Naive B cell (primary cell): ENCODE data around the gene FNDC5. TPM values are rescaled to one million over a fixed set of nuclear protein-coding genes. Genes with fewer than 3 reads are reported as not detected.

ENCODE experiments used
- ATAC-seq, 2 donors: fragments of 150-1000 bp; cut with Tn5 transposase; 2 replicates each; pipeline ENCODE4 v1.10.0; 2021; ENCODE audit warnings: low read depth in 2 of 2, mild to moderate bottlenecking in 2 of 2, moderate library complexity in 2 of 2
- DNase-seq: peaks from one replicate; pipeline ENCODE4 v3.0.0; 2022
- H3K27ac Mint-ChIP-seq, 6 donors: one replicate each; pipeline ENCODE4 v1.8.0; 2020 to 2022; ENCODE audit warnings: mild to moderate bottlenecking in 6 of 6, mixed read lengths in 6 of 6, moderate library complexity in 5 of 6, inconsistent platforms in 2 of 6
- H3K27me3 Mint-ChIP-seq, 3 donors: one replicate each; pipeline ENCODE4 v1.8.0; 2021 to 2022; ENCODE audit warnings: mixed read lengths in 3 of 3, mild to moderate bottlenecking in 1 of 3
- H3K36me3 Mint-ChIP-seq, 2 donors: one replicate each; pipeline ENCODE4 v1.8.0; 2020 to 2022; ENCODE audit warnings: mixed read lengths in 2 of 2, inconsistent platforms in 1 of 2, mild to moderate bottlenecking in 1 of 2
- H3K4me1 Mint-ChIP-seq, 3 donors: one replicate each; pipeline ENCODE4 v1.8.0; 2020 to 2022; ENCODE audit warnings: mixed read lengths in 3 of 3, inconsistent platforms in 1 of 3, mild to moderate bottlenecking in 1 of 3, moderate library complexity in 1 of 3
- H3K4me3 Mint-ChIP-seq, 8 donors: one replicate each; pipeline ENCODE4 v1.8.0; 2020 to 2022; ENCODE audit warnings: mild to moderate bottlenecking in 8 of 8, mixed read lengths in 8 of 8, moderate library complexity in 8 of 8, inconsistent platforms in 2 of 8
- H3K9me3 Mint-ChIP-seq, 7 donors: one replicate each; pipeline ENCODE4 v1.8.0; 2020 to 2022; ENCODE audit warnings: mixed read lengths in 7 of 7, mild to moderate bottlenecking in 5 of 7, inconsistent platforms in 2 of 7, moderate library complexity in 1 of 7
- polyA plus RNA-seq, 6 donors: library from polyadenylated mRNA; unstranded; fragments of 300-500 nt; fragmentation: Illumina TruSeq; gene quantifications; one replicate each; pipeline ENCODE4 v1.2.3, GENCODE V29; 2021; ENCODE audit warnings: low read depth in 6 of 6

The FNDC5 gene
- polyA plus RNA-seq, 6 donors from 2014 or later = 0.20 TPM; not detected in 5

DNA sequence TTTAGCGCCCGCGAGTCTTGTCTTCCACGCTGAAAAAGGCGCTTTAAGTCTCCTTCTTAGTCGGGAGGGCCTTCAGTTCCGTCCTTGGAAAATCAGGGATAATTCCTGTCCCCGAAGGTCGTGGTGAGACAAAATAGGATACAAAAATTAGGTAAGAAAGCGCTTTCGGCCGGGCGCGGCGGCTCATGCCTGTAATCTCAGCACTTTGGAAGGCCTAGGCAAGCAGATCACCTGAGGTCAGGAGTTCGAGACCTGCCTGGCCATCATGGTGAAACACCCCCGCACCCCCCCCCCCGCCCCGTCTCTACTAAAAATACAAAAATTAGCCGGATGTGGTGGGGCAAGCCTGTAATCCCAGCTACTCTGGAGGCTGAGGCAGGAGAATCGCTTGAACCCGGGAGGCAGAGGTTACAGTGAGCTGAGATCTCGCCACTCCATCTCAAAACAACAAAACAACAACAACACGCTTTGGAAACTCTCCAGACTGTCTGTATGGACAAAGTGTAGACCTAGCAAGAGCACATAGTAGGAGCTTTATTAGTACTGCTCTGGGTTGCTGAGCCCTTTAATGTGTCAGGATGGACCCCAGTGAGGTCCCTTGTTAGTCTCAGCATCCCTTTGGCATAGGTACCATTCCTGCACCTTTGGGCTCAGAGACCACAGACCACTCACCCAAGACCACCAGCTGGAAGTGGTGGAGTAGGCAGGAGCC is 31.3 kb upstream of the FNDC5 start:
- peaks cover 0 to 3% (median 0%) of the 10 kb centered on the region in 7 donors for H3K9me3 Mint-ChIP-seq
- no peak for ATAC-seq
- DNase-seq = no peak
- H3K27me3 Mint-ChIP-seq = peaks cover 37 to 69% (median 66%) of the 10 kb centered on the region in 3 donors
- H3K4me1 Mint-ChIP-seq = peaks cover 5 to 11% (median 5%) of the 10 kb centered on the region in 3 donors
- H3K36me3 Mint-ChIP-seq = no peaks in the 10 kb centered on the region
- peak overlapping the region; percentile 54 to 89 (median 82) for H3K4me3 Mint-ChIP-seq
- H3K27ac Mint-ChIP-seq = peak overlapping the region in 1 of 6 donors; percentile 36

DNA sequence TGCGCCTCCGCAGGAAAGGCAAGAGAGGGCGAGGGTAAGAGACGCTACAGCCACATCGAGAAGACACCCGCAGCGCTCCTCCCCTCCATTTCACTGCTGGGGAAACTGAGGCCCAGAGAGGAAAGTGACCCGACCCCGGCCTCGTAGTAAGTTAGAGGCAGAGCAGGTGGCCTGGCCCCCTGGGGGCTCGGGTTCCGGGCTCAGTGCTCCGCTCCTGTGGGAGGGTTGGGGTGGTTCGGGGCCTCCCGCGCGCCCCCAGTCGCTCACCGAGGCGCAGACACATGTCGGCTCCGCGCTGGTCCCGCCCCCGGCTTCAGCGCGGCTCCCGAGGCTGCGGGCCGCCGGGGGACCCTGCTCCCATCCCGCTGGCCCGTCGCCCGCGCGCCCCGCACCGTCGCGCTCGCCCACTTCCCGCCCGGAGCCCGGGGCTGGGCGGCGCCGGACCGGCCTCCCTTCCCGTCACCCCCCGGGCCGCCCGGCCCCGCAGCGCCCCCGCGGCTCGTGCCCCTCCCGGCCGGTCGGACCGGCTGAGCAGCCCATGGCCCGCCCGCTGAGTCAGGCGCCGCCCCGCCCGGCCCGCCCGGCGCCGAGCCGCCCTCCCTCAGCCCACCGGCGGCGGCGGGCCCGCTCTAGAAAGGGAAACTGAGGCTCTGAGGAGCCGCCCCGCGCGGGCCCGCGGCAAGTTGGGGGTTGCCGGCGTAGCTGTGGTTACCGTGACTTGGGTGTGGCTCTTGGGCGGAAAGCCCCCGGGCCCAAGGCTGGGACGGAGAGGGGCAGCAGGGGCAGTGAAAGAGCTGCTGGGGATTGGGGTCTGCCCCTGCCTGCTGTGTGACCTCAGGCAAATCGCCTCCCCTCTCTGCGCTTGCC is 30.5 kb upstream of the FNDC5 start, which contains the start of gene TMEM54:
TSS of gene TMEM54 (minus strand) at position 434 of the 867 bp plus-strand sequence. CDS start at position 283, 151 bp downstream.
- Mint-ChIP-seq H3K27ac (peak within 1 kb of the TSS in 1 of 6 donors; percentile 36), H3K4me3 (peak within 1 kb of the TSS; percentile 54 to 89 (median 82)), H3K36me3 (no peaks in the 10 kb centered on the region), H3K4me1 (peaks cover 5 to 11% (median 5%) of the 10 kb centered on the region in 3 donors), H3K27me3 (peaks cover 45 to 77% (median 74%) of the 10 kb centered on the region in 3 donors), H3K9me3 (peaks cover 0 to 3% (median 0%) of the 10 kb centered on the region in 7 donors)
- ATAC-seq = peak; percentile 70 to 71
- no peak for DNase-seq

GRCh38 chr1:32900371-32900955 is 29.8 kb upstream of the FNDC5 start:
- Mint-ChIP-seq H3K36me3 (no peaks in the 10 kb centered on the region), H3K4me1 (peaks cover 5 to 11% (median 5%) of the 10 kb centered on the region in 3 donors), H3K27me3 (peaks cover 48 to 84% (median 81%) of the 10 kb centered on the region in 3 donors), H3K27ac (no peak overlapping the region), H3K9me3 (peaks cover 0 to 3% (median 0%) of the 10 kb centered on the region in 7 donors), H3K4me3 (peak overlapping the region; percentile 47 to 86 (median 81))
- DNase-seq = no peak
- ATAC-seq = no peak

DNA sequence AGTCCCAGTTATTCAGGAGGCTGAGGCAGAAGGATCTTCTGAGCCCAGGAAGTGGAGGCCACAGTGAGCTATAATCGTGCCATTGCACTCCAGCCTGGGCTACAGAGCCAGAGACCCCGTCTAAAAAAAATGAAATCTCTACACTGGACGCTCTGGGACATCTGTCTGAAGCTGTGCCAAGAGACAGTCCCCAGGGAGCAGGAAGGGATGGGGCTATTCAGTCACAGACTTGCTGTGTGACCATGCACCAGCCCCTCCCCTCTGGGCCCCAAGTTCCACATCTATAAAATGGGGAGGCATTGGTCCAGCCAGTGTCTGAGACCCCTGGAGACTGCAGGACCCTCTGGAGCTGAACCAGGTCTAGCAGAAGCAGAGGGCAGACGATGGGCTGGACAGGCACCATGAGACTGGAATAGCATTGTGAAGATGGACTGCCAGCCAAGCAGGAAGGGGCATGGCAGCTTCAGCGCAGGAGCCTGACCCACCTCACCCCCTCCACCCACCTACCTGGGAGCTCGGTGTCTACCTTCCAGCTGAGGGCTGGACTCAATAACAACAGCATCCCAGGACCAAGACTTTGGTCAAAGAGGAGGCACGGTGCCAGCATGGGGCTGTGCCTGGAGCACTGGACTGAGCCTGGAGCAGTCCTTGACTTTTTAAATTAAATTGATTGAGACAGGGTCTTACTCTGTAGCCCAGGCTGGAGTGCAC is 29.0 kb upstream of the FNDC5 start:
- Mint-ChIP-seq H3K27ac (no peak overlapping the region), H3K36me3 (no peaks in the 10 kb centered on the region), H3K27me3 (peaks cover 48 to 91% (median 75%) of the 10 kb centered on the region in 3 donors), H3K4me1 (peaks cover 5 to 11% (median 5%) of the 10 kb centered on the region in 3 donors), H3K4me3 (peak overlapping the region in 5 of 8 donors; percentile 8 to 38 (median 16)), H3K9me3 (peaks cover 0 to 3% (median 0%) of the 10 kb centered on the region in 7 donors)
- ATAC-seq = no peak
- DNase-seq = no peak

- peaks cover 5 to 12% (median 5%) of the 10 kb centered on the region in 3 donors for H3K4me1 Mint-ChIP-seq
- ATAC-seq (no peak), DNase-seq (no peak)
- H3K36me3 Mint-ChIP-seq = no peaks in the 10 kb centered on the region
- peak overlapping the region in 2 of 8 donors; percentile 16 to 33 for H3K4me3 Mint-ChIP-seq
- peak overlapping the region in 1 of 6 donors; percentile 54 for H3K27ac Mint-ChIP-seq
- H3K9me3 Mint-ChIP-seq = peaks cover 0 to 3% (median 0%) of the 10 kb centered on the region in 7 donors
- peaks cover 48 to 90% (median 68%) of the 10 kb centered on the region in 3 donors for H3K27me3 Mint-ChIP-seq
Observed at GRCh38 chr1:32898958-32899357, 28.2 kb upstream of the FNDC5 start.

DNA sequence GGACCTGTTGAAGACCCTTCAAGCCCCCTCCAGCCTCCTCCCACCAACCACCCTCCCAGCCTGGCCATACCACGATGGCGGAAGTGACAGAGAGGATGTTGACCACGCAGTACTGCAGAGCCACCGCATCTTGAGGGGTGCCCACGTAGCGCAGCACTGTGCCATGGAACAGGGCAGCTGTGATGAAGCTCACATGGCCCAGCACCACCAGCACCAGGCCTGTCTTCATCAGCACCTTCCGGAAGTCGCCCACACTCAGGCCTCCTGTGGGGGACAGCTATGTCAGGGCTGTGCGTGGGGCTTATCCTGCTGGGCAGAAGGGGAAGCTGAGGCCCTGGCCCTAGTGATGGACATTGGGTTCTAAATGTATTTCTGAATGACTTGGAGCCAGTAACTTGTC is 27.3 kb upstream of the FNDC5 start:
- ATAC-seq (no peak), DNase-seq (no peak)
- Mint-ChIP-seq H3K27me3 (peaks cover 45 to 93% (median 70%) of the 10 kb centered on the region in 3 donors), H3K4me1 (peaks cover 9 to 16% (median 13%) of the 10 kb centered on the region in 3 donors), H3K36me3 (no peaks in the 10 kb centered on the region), H3K9me3 (peaks cover 0 to 3% (median 0%) of the 10 kb centered on the region in 7 donors), H3K4me3 (no peak overlapping the region), H3K27ac (no peak overlapping the region)

- no peak for DNase-seq
- no peak for ATAC-seq
- peak overlapping the region in 2 of 6 donors; percentile 44 to 51 for H3K27ac Mint-ChIP-seq
- H3K36me3 Mint-ChIP-seq = peaks cover 0 to 4% of the 10 kb centered on the region in 2 donors
- H3K4me1 Mint-ChIP-seq = peaks cover 11 to 21% (median 17%) of the 10 kb centered on the region in 3 donors
- peaks cover 42 to 93% (median 70%) of the 10 kb centered on the region in 3 donors for H3K27me3 Mint-ChIP-seq
- H3K4me3 Mint-ChIP-seq = peak overlapping the region in 2 of 8 donors; percentile 14 to 29
- peaks cover 0 to 3% (median 2%) of the 10 kb centered on the region in 7 donors for H3K9me3 Mint-ChIP-seq
Observed at GRCh38 chr1:32897082-32898049, 26.7 kb upstream of the FNDC5 start.

GRCh38 chr1:32896451-32896850 is 25.7 kb upstream of the FNDC5 start:
- H3K27me3 Mint-ChIP-seq = peaks cover 46 to 93% (median 70%) of the 10 kb centered on the region in 3 donors
- peaks cover 14 to 23% (median 20%) of the 10 kb centered on the region in 3 donors for H3K4me1 Mint-ChIP-seq
- ATAC-seq = no peak
- H3K4me3 Mint-ChIP-seq = no peak overlapping the region
- no peak for DNase-seq
- peaks cover 0 to 10% of the 10 kb centered on the region in 2 donors for H3K36me3 Mint-ChIP-seq
- peak overlapping the region in 1 of 6 donors; percentile 15 for H3K27ac Mint-ChIP-seq
- H3K9me3 Mint-ChIP-seq = peaks cover 0 to 6% (median 3%) of the 10 kb centered on the region in 7 donors

DNA sequence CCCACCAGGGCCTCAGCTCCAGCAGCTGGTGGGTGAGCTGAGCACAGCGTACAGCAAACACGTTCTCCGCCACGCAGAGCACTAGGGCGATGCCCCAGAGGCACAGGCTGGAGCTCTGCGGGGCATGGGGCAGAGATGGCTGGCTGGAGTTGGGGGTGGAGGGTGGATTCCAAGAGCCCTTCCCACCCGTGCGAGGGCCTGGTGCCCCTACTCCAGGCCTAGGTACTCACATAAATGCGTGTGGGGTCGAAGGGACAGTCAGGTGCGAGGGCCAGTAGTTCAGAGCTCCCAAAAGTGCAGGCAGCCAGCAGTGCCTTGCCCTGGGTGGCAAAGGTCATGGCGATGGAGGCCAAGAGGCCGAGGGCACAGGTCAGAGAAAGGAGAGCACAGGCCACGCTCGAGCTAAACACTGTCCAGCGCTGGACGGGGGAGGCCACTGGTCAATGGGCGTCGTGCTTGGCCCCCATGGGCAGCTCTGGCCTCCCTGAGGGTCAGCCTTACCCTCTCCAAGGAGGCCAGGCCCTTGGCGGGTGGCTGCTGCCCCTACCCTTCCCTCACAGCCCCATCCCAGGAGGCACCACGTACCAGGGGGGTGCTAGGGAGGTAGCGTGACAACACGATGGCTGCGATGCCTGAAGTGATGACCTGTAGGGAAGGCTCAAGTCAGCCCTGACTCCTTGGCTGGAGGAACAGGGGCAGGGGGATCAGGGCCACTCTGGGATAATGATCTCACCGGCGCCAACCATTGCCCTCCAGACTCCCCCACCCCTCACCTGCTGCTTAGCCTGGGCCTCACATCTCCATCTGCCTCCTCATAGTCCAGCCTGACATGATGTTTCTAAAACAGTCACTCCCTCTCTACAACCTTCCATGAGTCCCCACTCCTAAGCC is 24.9 kb upstream of the FNDC5 start:
- peaks cover 0 to 10% of the 10 kb centered on the region in 2 donors for H3K36me3 Mint-ChIP-seq
- H3K9me3 Mint-ChIP-seq = peaks cover 0 to 6% (median 3%) of the 10 kb centered on the region in 7 donors
- DNase-seq (no peak), ATAC-seq (no peak)
- no peak overlapping the region for H3K27ac Mint-ChIP-seq
- H3K4me1 Mint-ChIP-seq = peaks cover 14 to 19% (median 16%) of the 10 kb centered on the region in 3 donors
- peaks cover 46 to 97% (median 75%) of the 10 kb centered on the region in 3 donors for H3K27me3 Mint-ChIP-seq
- H3K4me3 Mint-ChIP-seq = peak overlapping the region in 1 of 8 donors; percentile 35

- H3K27ac Mint-ChIP-seq = no peak overlapping the region
Observed at GRCh38 chr1:32894681-32895080, 24.0 kb upstream of the FNDC5 start.

More at GRCh38 chr1:32894681-32895080, 24.0 kb upstream of the FNDC5 start:
- Mint-ChIP-seq H3K9me3 (peaks cover 0 to 6% (median 3%) of the 10 kb centered on the region in 7 donors), H3K27me3 (peaks cover 48 to 97% (median 81%) of the 10 kb centered on the region in 3 donors), H3K4me3 (no peak overlapping the region), H3K4me1 (peaks cover 13 to 17% (median 14%) of the 10 kb centered on the region in 3 donors), H3K36me3 (peaks cover 0 to 10% of the 10 kb centered on the region in 2 donors)
- ATAC-seq (no peak), DNase-seq (no peak)
